H7 (cell line): ENCODE data around the gene SLC5A11. TPM values are rescaled to one million over a fixed set of nuclear protein-coding genes. Genes with fewer than 3 reads are reported as not detected.

Source experiments
- DNase-seq: peaks from one replicate; pipeline ENCODE4 v3.0.0; 2012
- H3K27me3 ChIP-seq: 2 replicates; pipeline ENCODE4 v1.6.0; 2011; ENCODE audit warnings: mild to moderate bottlenecking, low read length; ENCODE audit not compliant: control insufficient read depth, insufficient read depth
- H3K36me3 ChIP-seq: replicated peaks from 2 replicates; pipeline ENCODE4 v1.5.1; 2011; ENCODE audit warnings: low read length; ENCODE audit not compliant: control insufficient read depth, insufficient read depth
- H3K4me3 ChIP-seq: 2 replicates; pipeline ENCODE4 v1.5.1; 2011; ENCODE audit warnings: low read depth, mild to moderate bottlenecking, control low read depth, low read length, moderate library complexity; ENCODE audit not compliant: insufficient read depth
- total RNA-seq: library from RNA; depleted of rRNA; stranded (reverse); fragments of >200 nt; shearing (Covaris generic); gene quantifications from 2 replicates; pipeline ENCODE4 v1.2.3, GENCODE V29; 2014

SLC5A11 gene
- total RNA-seq, 1 experiment from 2014 or later, result not detected

DNA sequence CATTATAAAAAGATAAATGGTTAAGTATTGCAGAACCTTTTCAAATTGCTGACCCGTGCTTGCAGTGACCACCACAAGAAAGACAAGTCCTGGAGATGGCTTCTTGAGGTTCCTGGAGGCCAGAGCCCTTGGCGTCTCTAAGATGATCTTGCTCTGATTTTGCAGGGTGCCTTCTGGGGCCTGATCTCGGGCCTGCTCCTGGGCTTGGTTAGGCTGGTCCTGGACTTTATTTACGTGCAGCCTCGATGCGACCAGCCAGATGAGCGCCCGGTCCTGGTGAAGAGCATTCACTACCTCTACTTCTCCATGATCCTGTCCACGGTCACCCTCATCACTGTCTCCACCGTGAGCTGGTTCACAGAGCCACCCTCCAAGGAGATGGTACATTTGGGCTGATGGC is 63.0 kb downstream of the SLC5A11 start:
- no peaks in the 10 kb centered on the region for H3K27me3 ChIP-seq
- H3K36me3 ChIP-seq, result no peaks in the 10 kb centered on the region
- DNase-seq, result no peak
- H3K4me3 ChIP-seq, result no peak overlapping the region

DNA sequence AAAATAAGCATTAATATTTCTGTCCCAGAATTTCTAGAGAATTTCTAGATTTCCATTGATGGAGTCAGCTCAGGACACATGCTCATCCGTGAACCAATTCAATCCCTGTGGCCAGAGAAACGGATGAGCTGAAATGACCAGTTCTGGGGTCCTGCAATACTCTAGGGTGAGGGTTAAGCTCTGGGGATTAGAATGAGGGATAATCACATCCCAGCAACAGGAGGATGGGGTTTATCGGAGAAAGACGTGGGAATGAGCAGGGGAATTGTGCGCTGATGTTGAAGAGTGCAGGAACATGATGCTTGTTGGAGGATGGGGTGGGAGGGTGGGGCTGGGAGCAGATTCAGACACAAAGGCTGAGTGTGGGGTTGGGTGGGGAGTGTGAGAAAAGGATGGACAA is 64.1 kb downstream of the SLC5A11 start:
- Histone ChIP-seq H3K36me3 (no peaks in the 10 kb centered on the region), H3K4me3 (no peak overlapping the region), H3K27me3 (no peaks in the 10 kb centered on the region)
- DNase-seq, result no peak

DNA sequence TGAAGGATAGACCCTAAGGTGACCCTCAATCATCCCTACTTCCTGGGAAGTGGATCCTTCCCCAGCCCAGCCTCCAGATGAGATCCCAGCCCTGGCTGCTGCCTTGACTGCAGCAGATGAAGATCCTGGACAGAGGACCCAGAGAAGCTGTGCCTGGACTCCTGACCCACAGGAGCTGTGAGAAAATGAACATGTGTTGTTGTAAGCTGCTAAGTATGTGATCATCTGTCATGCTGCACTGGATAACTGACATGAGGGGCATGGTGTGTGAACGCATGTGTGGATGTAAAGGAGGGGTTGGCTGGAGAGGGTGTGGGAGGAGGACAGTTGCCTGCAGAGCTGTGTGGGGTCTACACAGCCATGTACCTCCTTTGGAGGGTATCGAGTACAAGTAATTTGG is 69.3 kb downstream of the SLC5A11 start:
- DNase-seq, result no peak
- H3K36me3 ChIP-seq, result no peaks in the 10 kb centered on the region; the same call in 1 of the 2 replicates
- no peak overlapping the region for H3K4me3 ChIP-seq
- no peaks in the 10 kb centered on the region for H3K27me3 ChIP-seq

DNA sequence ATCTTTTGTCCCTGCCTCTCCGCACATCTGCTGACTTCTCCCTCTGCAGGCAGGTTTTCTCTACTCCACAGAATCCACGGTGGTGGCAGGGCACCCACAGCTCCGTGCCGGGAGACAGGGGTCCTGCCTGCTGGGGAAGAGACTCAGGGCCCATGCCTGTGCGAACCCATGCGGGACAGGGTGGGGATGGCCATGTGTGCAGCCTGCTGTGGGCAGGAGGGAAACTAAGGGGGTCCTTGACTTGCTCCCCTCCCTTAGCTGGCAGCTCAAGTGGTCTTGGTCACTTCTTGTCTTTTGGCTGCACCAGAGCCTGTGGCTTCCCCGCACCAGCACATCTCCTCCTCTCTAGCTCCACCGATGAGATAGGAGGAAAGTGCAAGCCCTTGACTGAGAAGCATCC is 69.8 kb downstream of the SLC5A11 start:
- no peak for DNase-seq
- Histone ChIP-seq H3K36me3 (no peaks in the 10 kb centered on the region; the same call in 1 of the 2 replicates), H3K27me3 (no peaks in the 10 kb centered on the region), H3K4me3 (no peak overlapping the region)

DNA sequence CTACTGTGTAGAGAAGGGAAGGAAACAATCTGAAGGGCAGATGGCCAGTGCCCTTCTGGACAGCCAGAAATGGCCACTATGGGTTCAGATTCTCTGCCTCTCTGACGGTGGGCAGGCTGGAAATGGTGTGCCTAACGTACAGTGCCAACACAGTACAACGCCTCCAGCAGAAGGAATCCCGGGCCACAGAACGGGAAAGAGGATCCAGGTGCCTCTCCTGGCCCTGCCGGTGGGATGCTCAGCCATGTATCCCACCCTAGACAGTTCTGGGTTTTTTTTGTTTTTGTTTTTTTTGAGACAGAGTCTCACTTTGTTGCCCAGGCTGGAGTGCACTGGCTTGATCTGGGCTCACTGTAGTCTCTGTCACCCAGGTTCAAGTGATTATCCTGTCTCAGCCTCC is 71.5 kb downstream of the SLC5A11 start:
- no peak for DNase-seq
- Histone ChIP-seq H3K4me3 (no peak overlapping the region), H3K27me3 (no peaks in the 10 kb centered on the region), H3K36me3 (no peaks in the 10 kb centered on the region; the same call in 1 of the 2 replicates)

DNA sequence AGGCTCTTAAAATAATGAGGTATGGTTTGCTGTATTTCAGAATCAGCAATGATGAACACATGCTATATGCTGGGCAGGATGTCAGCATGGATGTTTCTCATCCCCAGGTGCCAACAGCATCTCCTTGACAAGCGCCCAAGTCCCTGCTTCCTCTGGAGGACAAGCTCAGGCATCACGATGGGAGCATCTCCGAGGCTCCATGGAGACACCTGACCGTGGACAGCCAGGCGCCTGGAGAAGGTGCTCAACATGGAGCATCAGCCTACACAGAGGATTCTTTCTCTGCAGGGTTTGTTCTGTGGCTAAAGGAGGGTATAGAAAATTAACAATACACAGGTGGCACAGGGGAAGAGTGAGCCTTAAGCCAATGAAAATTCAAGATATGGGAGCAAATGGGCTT is 72.1 kb downstream of the SLC5A11 start:
- no peaks in the 10 kb centered on the region; the same call in 1 of the 2 replicates for H3K36me3 ChIP-seq
- H3K27me3 ChIP-seq, result no peaks in the 10 kb centered on the region
- no peak for DNase-seq
- no peak overlapping the region for H3K4me3 ChIP-seq

DNA sequence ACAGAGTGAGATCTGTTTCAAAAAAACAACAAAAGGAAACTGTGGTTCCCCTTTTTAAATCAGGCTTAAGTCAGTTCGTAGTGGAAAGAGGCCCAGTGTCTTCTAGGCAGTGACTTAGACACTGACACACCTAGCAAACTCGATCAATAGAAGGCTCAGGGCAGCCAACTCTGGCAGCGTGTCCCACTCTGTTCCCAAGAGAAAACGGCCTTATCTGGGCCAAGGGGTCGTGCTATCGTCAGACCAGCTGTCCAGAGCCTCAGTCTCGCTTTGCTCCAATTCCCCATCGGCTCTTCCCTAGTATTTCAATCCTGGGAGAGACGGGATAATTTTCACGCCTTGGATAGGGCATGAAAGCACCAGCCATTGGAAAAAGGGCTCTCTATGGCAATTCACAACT is 72.9 kb downstream of the SLC5A11 start:
- H3K27me3 ChIP-seq, result no peaks in the 10 kb centered on the region
- H3K4me3 ChIP-seq, result no peak overlapping the region
- no peaks in the 10 kb centered on the region; the same call in 1 of the 2 replicates for H3K36me3 ChIP-seq
- DNase-seq, result no peak

DNA sequence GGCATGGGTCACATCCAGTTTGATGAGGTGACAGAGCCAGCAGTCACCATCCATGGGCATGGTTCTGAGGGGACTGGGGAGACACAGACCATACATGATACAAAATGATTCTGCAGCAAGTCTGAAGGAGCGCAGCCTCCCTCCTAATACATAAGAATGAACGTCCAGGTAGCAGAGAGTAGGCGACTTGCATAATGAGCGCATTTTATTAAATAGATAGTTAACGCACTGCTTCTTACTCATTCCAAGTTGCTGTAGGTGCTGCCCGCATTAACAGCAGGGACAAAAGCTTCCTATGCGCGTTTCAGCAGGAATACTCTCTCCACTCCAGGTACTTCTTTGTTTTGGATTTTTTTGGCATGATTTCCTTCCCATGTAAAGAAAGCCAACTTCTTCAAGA is 73.8 kb downstream of the SLC5A11 start:
- Histone ChIP-seq H3K4me3 (no peak overlapping the region), H3K36me3 (no peaks in the 10 kb centered on the region; the same call in 1 of the 2 replicates), H3K27me3 (no peaks in the 10 kb centered on the region)
- no peak for DNase-seq

DNA sequence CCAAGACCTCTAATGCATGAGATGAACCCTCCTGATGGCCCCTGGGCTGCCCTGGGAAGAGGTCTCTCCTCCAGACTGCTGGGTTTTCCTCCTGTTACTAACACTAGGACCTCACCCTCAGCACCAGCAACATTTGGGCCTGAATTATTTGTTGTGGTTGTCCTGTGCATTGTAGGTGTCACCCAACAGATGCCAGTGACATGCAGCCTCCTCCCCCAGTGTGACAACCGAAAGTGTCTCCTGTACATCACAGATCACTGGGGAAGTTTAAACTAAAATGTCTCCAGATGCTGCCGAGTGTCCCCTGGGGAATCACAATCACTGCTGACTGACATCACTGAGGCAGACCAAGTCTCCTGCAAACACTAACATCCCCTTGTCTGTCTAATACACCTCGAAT is 74.8 kb downstream of the SLC5A11 start:
- Histone ChIP-seq H3K4me3 (no peak overlapping the region), H3K36me3 (no peaks in the 10 kb centered on the region; the same call in 1 of the 2 replicates)
- no peak for DNase-seq

DNA sequence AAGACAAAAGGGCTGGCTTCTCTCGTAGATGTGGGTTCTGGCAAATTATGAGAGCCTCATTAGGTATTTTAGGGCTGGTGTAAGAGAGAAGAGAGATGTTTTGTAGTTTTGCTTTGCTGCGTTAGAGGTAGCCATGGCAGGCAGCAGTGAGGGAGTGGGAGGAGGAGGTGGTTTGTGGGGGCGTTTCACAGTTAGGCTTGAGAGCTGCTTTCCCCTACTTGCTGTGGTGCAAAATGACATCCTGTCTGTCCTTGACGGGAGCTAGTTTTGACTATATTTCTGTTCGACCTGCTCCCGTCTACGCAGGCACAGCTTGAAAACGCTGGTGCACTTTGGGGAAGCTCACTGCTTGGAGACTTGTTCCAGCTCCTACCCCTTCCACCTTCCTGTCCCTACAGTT is 75.5 kb downstream of the SLC5A11 start:
- DNase-seq, result no peak
- no peak overlapping the region for H3K4me3 ChIP-seq

More for the DNA sequence above, 74.8 kb downstream of the SLC5A11 start:
- no peaks in the 10 kb centered on the region for H3K27me3 ChIP-seq

DNA sequence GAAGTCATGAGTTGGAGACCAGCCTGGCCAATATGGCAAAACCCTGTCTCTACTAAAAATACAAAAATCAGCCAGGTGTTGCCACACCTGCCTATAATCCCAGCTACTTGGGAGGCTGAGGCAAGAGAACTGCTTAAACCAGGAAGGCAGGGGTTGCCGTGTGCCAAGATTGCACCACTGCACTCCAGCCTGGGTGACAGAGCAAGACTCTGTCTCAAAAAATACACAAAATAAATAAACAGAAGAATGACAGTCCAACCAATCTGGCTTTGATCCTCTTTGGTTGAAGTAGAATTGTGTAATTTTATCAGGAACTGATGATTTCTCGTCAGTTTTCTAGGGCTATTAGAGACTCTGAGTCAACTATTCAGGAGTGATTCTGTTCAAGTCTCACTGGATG is 79.4 kb downstream of the SLC5A11 start:
- Histone ChIP-seq H3K4me3 (no peak overlapping the region), H3K27me3 (no peaks in the 10 kb centered on the region), H3K36me3 (no peaks in the 10 kb centered on the region)
- no peak for DNase-seq

More for the DNA sequence above, 75.5 kb downstream of the SLC5A11 start:
- Histone ChIP-seq H3K36me3 (no peaks in the 10 kb centered on the region; the same call in 1 of the 2 replicates), H3K27me3 (no peaks in the 10 kb centered on the region)

DNA sequence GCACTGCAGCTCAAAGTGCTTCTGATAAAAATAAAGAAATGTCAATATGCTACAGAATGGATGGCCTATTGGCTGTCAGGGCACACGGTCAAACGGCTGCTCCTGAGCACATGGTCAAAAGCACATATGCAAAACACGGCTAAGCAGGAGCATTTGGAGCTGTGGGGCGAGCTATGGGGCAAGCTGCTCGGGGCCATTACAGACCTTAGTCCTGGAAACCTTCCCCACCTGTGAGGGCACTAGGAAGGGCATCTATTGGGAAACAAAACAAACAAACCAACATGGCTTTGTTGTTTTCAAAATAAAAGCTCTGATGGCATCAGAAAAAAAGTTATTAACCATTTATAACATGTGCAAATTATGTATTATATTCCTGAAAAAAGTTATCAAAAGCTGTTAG is 83.6 kb downstream of the SLC5A11 start:
- Histone ChIP-seq H3K36me3 (peaks cover 4% of the 10 kb centered on the region), H3K4me3 (no peak overlapping the region), H3K27me3 (no peaks in the 10 kb centered on the region)
- no peak for DNase-seq

DNA sequence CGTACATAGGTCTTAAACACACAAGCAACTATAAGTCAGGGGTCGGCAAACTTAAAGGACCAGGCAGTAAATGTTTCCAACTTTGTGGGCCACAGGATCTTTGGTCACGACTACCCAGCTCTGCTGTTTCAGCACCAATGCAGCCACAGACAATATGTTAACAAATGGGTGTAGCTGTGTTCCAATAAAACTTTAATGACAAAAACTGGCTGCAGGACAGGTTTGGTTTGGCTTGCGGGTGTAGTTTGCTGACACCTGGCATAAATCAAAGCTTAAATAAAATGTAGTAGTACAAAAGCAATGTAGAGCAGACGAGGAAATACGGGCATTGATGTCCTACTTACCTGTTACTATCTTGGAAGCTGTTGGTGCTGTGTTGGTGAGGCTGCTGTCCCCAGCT is 84.7 kb downstream of the SLC5A11 start:
- DNase-seq, result no peak
- Histone ChIP-seq H3K36me3 (peaks cover 8% of the 10 kb centered on the region), H3K27me3 (no peaks in the 10 kb centered on the region), H3K4me3 (no peak overlapping the region)

DNA sequence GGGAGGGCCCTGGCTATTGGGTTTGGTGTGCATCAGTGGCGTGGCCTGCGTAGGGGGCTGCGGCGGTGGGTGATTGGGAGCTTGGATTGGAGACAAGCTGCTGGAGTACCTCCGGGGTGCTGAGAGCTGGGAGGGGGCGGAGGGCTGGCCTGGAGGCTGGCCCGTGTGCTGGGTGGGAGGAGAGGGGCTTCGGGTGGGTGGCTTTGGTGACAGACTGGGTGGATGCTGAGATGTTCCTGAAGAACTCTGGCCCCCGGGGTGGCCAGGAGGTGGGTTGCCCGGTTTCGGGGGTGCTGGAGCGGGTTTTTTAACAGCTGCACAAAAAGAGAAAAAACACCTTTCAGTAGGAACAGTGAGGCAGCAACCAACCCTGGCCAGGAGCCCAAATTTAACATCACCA is 85.3 kb downstream of the SLC5A11 start:
- H3K27me3 ChIP-seq, result no peaks in the 10 kb centered on the region
- DNase-seq, result no peak
- peaks cover 8% of the 10 kb centered on the region for H3K36me3 ChIP-seq
- no peak overlapping the region for H3K4me3 ChIP-seq

DNA sequence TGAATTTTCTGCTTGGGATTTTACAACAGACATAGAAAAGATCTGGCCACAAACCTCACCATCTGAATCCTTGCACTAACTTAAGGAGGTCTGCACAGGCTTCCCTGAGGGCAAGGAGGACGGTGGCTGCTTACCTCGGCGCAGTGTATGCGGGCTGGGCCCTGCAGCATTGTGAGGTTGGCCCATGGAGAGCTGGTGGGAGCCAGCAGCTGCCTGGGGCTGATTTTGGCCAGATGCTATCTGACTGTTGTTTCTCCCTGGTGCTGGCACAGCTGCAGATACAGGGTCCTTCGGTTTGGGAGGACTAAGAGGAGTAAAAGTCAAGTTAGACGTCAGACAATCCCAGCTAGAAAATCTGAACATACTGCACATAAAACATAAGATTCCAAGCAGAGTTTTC is 89.6 kb downstream of the SLC5A11 start:
- no peak overlapping the region for H3K4me3 ChIP-seq
- peaks cover 15% of the 10 kb centered on the region for H3K36me3 ChIP-seq
- DNase-seq, result no peak
- no peaks in the 10 kb centered on the region for H3K27me3 ChIP-seq

DNA sequence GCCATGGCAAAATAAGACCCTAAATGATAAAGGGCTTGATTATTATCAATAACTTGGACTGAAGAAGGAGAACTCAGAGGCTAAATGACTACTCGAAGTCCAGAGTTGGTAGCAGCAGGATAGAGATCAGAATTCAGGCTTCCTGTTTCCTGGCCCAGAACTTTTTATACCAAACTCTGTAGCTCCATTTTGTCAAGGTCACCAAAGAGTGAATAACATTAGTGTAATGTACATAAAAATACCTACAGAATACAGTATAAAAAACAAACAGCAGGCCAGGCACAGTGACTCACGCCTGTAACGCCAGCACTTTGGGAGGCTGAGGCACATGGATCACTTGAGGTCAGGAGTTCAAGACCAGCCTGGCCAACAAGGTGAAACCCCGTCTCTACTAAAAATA is 90.4 kb downstream of the SLC5A11 start:
- peaks cover 17% of the 10 kb centered on the region for H3K36me3 ChIP-seq
- DNase-seq, result no peak
- H3K4me3 ChIP-seq, result no peak overlapping the region
- no peaks in the 10 kb centered on the region for H3K27me3 ChIP-seq
